Right atrium auricular region (tissue), 2 donors: ENCODE results near the gene PPY. TPM values are rescaled to one million over a fixed set of nuclear protein-coding genes. Genes with fewer than 3 reads are reported as not detected.
"Not testable (repeated sequence)": the region's sequence is repeated elsewhere in the genome, so short reads cannot be mapped to it uniquely, and the experiment has no call there.

Experiments used
- DNase-seq: peaks from one replicate; pipeline ENCODE4 v3.0.0-alpha.2; 2019; ENCODE audit warnings: low spot score
- H3K27ac ChIP-seq, 2 donors: fragments of 200-600 bp; sonication (generic); 1 replicate in 1 of 2; 2 replicates in 1 of 2; pipeline ENCODE4 v1.5.1; 2016 to 2019
- H3K27me3 ChIP-seq, 2 donors: fragments of 200-600 bp; sonication (generic); one replicate each; pipeline versions ENCODE4 v1.5.1 to v1.6.0; 2017 to 2019
- H3K36me3 ChIP-seq: fragments of 200-600 bp; sonication (generic); one replicate; pipeline ENCODE4 v1.5.1; 2016
- H3K4me1 ChIP-seq, 2 donors: fragments of 200-600 bp; sonication (generic); one replicate each; pipeline versions ENCODE4 v1.5.1 to v1.6.0; 2017 to 2019
- H3K4me3 ChIP-seq, 2 donors: fragments of 200-600 bp; sonication (generic); 1 replicate in 1 of 2; 2 replicates in 1 of 2; pipeline ENCODE4 v1.5.1; 2017 to 2019; ENCODE audit warnings: mild to moderate bottlenecking in 1 of 2, moderate library complexity in 1 of 2
- H3K9me3 ChIP-seq, 2 donors: fragments of 200-600 bp; sonication (generic); one replicate each; pipeline ENCODE4 v1.5.1; 2019
- total RNA-seq, 2 donors: library from RNA; depleted of rRNA; stranded (reverse); fragments of >200 nt; gene quantifications; one replicate each; pipeline ENCODE4 v1.1.0, GENCODE V29; 2016
- TF ChIP-seq, protein P1 (sequence below), 2 donors: fragments of 200-600 bp; sonication (generic); IDR thresholded peaks; one replicate each; pipeline ENCODE4 v1.5.1; 2019; ENCODE audit warnings: antibody characterized with exemption in 2 of 2

Gene PPY
- total RNA-seq, 2 donors from 2014 or later: not detected

- no peaks in the 10 kb centered on the region for H3K27me3 ChIP-seq
- H3K36me3 ChIP-seq: no peaks in the 10 kb centered on the region
- H3K4me3 ChIP-seq: no peak overlapping the region
- H3K9me3 ChIP-seq: no peaks in the 10 kb centered on the region
- TF ChIP-seq, protein P1, sequence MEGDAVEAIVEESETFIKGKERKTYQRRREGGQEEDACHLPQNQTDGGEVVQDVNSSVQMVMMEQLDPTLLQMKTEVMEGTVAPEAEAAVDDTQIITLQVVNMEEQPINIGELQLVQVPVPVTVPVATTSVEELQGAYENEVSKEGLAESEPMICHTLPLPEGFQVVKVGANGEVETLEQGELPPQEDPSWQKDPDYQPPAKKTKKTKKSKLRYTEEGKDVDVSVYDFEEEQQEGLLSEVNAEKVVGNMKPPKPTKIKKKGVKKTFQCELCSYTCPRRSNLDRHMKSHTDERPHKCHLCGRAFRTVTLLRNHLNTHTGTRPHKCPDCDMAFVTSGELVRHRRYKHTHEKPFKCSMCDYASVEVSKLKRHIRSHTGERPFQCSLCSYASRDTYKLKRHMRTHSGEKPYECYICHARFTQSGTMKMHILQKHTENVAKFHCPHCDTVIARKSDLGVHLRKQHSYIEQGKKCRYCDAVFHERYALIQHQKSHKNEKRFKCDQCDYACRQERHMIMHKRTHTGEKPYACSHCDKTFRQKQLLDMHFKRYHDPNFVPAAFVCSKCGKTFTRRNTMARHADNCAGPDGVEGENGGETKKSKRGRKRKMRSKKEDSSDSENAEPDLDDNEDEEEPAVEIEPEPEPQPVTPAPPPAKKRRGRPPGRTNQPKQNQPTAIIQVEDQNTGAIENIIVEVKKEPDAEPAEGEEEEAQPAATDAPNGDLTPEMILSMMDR (IDR thresholded peaks at IDR 0.05): no peak
- H3K4me1 ChIP-seq: peaks cover 0 to 10% of the 10 kb centered on the region in 2 donors
- no peak for DNase-seq
- no peak overlapping the region for H3K27ac ChIP-seq
Measured at GRCh38 chr17:43939886-43940285, 2.4 kb downstream of the PPY start.

DNA sequence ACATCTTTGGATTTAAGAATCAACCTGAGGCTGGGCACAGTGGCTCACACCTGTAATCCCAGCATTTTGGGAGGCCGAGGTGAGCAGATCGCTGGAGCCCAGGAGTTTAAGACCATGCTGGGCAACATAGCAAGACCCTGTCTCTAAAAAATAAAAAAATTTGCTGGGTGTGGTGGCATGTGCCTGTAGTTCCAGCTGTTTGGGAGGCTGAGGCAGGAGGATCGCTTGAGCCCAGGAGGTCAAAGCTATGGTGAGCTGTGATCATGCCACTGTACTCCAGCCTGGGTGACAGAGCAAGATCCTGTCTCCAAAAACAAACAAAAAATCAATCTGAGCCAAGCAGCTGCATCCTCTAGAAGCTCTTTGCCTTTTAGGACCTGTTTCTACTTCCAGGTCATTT is 2.8 kb downstream of the PPY start:
- not testable (repeated sequence) for H3K36me3 ChIP-seq, H3K4me1 ChIP-seq, H3K9me3 ChIP-seq, H3K27me3 ChIP-seq, H3K4me3 ChIP-seq, H3K27ac ChIP-seq, DNase-seq

DNA sequence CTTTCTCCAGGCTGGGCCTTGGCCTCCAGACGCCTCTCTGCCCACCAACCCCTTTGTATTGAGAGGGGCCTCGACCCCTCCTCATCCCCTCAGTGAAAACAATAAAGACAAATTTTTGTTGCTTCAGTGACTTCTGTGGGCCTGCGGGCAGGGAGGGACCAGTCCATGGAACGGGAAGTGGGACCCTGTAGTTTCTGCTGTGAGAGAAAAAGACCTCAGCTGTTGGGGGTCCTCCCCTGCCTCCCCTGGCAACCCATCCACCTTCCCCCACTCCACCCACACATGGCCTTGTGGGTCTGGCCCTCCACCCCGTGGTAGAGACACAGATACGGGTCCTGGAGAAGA is 3.5 kb downstream of the PPY start:
- Histone ChIP-seq H3K4me3 (no peak overlapping the region), H3K4me1 (peaks cover 0 to 10% of the 10 kb centered on the region in 2 donors), H3K9me3 (no peaks in the 10 kb centered on the region), H3K27ac (no peak overlapping the region), H3K27me3 (no peaks in the 10 kb centered on the region), H3K36me3 (no peaks in the 10 kb centered on the region)
- TF ChIP-seq, protein P1 (IDR thresholded peaks at IDR 0.05): no peak
- no peak for DNase-seq

GRCh38 chr17:43936434-43936833 is 5.8 kb downstream of the PPY start:
- no peak overlapping the region for H3K4me3 ChIP-seq
- H3K36me3 ChIP-seq: no peaks in the 10 kb centered on the region
- H3K4me1 ChIP-seq: peaks cover 0 to 10% of the 10 kb centered on the region in 2 donors
- no peaks in the 10 kb centered on the region for H3K27me3 ChIP-seq
- H3K27ac ChIP-seq: no peak overlapping the region
- DNase-seq: no peak
- TF ChIP-seq, protein P1 (IDR thresholded peaks at IDR 0.05): no peak
- no peaks in the 10 kb centered on the region for H3K9me3 ChIP-seq

DNA sequence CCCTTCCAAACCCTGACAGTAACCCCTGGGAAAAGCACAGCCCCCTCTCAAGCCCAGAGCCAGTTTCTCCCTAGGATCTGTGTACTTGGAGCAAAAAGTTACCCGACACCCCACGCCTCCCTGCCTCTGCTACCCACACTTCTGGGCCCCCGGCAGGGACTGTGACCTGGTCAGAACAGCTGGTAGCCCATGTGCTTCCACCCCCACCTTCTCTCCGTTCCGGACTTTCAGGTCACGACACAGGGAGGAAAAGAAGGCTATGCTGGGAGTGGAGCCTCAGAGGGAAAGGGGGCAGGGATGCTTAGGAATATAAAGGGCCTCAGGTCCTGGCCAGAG is 6.4 kb downstream of the PPY start:
- no peak for DNase-seq
- H3K27ac ChIP-seq: no peak overlapping the region
- H3K36me3 ChIP-seq: no peaks in the 10 kb centered on the region

GRCh38 chr17:43935204-43935925 is 6.9 kb downstream of the PPY start:
- Histone ChIP-seq H3K27ac (no peak overlapping the region), H3K4me1 (peaks cover 0 to 10% of the 10 kb centered on the region in 2 donors), H3K36me3 (no peaks in the 10 kb centered on the region), H3K9me3 (no peaks in the 10 kb centered on the region), H3K27me3 (no peaks in the 10 kb centered on the region), H3K4me3 (no peak overlapping the region)
- DNase-seq: no peak
- TF ChIP-seq, protein P1 (IDR thresholded peaks at IDR 0.05): no peak

More for the DNA sequence above, 6.4 kb downstream of the PPY start:
- Histone ChIP-seq H3K27me3 (no peaks in the 10 kb centered on the region), H3K9me3 (no peaks in the 10 kb centered on the region), H3K4me1 (peaks cover 0 to 10% of the 10 kb centered on the region in 2 donors), H3K4me3 (no peak overlapping the region)
- TF ChIP-seq, protein P1 (IDR thresholded peaks at IDR 0.05): no peak
